ENCODE data around the gene CCR2.
"Not testable (repeated sequence)": the region's sequence is repeated elsewhere in the genome, so short reads cannot be mapped to it uniquely, and the experiment has no call there.

The CCR2 gene

DNA sequence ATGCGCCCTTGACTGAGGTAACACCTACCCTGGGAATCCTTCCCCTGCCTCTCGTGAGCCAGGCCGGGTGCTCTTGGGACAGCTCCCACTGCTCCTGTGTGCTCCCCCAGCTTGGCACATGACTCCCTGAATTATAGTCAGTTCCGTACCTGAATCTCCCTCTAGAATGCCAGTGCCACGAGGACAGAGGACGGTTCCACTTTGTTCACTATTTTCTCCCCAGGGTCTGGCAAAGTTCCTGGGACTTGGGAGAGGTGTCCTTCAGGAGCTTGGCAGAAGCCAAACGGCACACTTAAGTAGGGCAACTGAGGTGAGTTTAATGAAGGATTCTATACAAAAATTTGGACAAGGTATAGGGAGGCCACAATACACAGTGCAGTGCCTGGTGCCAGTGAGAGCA is 43.2 kb downstream of the CCR2 start:
- H3K9me3 ChIP-seq (ENCODE audit: control insufficient read depth in 1 of 2, low read length in 2 of 2), result no peaks in the 10 kb centered on the region
- no peak overlapping the region for H3K4me3 ChIP-seq (ENCODE audit: low read depth in 1 of 2, low read length in 2 of 2)
- H3K27me3 ChIP-seq (ENCODE audit: low read depth, low read length), result no peaks in the 10 kb centered on the region
- no peaks in the 10 kb centered on the region for H3K36me3 ChIP-seq (ENCODE audit: control insufficient read depth in 1 of 2, insufficient read depth in 2 of 2, low read length in 2 of 2)
- H3K4me1 ChIP-seq (ENCODE audit: control insufficient read depth in 1 of 2, insufficient read depth in 2 of 2, low read length in 2 of 2), result no peaks in the 10 kb centered on the region
- H3K27ac ChIP-seq (ENCODE audit: low read length), result no peak overlapping the region

DNA sequence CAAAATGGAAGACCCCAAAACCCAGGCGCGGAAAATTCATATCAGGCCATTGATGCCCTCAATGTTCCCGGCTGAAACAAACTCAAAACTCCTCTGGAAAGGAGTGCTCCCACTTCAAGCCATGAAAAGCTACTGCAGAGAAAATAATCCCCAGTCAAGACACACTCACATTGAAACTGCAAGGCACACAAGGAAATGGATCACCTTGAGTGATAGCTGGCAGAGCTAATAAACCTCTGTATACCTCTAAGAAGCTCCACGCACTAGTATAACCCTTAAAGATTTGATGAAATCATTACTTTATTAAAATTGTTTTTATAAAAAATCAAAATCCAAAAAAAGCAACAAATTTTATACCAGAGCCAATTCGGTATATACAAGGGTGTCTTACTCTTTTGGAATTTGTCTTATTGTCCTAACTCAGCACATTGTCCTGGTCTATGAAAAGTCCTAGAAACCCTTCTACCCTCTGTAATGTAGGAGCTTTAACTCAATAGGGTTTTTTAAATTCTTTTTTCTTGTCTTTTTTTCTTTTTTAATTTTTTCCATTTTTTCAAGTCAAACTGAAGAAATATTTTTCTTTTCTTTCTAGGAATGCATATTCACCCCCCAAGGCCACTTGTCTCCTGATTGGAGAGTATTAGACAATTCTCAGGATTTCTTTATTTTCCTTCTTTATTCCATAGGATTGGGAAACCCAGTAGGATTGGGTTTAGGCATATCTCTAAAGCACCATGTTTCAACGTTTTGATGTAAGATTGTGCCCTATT is 44.5 kb downstream of the CCR2 start:
- no peaks in the 10 kb centered on the region for H3K27me3 ChIP-seq (ENCODE audit: low read depth, low read length)
- H3K4me1 ChIP-seq (ENCODE audit: control insufficient read depth in 1 of 2, insufficient read depth in 2 of 2, low read length in 2 of 2), result no peaks in the 10 kb centered on the region

DNA sequence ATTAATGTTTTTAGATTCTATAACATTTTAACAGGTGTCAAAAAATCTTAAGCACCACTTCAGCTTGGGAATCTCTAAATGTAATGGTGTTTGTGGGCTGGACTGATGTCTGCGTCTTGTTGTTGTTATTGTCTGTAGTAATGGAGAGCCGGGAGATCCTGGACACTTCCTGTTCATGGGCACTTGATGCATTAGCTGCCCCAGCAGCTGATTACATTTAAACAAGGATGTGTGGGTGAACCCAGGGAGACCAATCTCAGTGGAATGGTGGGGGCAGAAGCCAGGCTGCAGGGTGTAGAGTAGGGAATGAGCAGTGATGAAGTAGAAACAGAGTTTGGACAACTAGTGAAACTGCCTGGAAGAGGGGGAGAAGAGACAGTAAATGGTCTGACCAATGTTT is 45.2 kb downstream of the CCR2 start:
- H3K4me3 ChIP-seq (ENCODE audit: low read depth in 1 of 2, low read length in 2 of 2), result no peak overlapping the region
- H3K9me3 ChIP-seq (ENCODE audit: control insufficient read depth in 1 of 2, low read length in 2 of 2), result no peaks in the 10 kb centered on the region
- no peaks in the 10 kb centered on the region for H3K4me1 ChIP-seq (ENCODE audit: control insufficient read depth in 1 of 2, insufficient read depth in 2 of 2, low read length in 2 of 2)
- no peaks in the 10 kb centered on the region for H3K27me3 ChIP-seq (ENCODE audit: low read depth, low read length)
- H3K36me3 ChIP-seq (ENCODE audit: control insufficient read depth in 1 of 2, insufficient read depth in 2 of 2, low read length in 2 of 2), result no peaks in the 10 kb centered on the region
- H3K27ac ChIP-seq (ENCODE audit: low read length), result no peak overlapping the region

More for the DNA sequence above, 44.5 kb downstream of the CCR2 start:
- Histone ChIP-seq H3K36me3 (ENCODE audit: control insufficient read depth in 1 of 2, insufficient read depth in 2 of 2, low read length in 2 of 2) (no peaks in the 10 kb centered on the region), H3K9me3 (ENCODE audit: control insufficient read depth in 1 of 2, low read length in 2 of 2) (no peaks in the 10 kb centered on the region), H3K27ac (ENCODE audit: low read length) (no peak overlapping the region), H3K4me3 (ENCODE audit: low read depth in 1 of 2, low read length in 2 of 2) (no peak overlapping the region)

DNA sequence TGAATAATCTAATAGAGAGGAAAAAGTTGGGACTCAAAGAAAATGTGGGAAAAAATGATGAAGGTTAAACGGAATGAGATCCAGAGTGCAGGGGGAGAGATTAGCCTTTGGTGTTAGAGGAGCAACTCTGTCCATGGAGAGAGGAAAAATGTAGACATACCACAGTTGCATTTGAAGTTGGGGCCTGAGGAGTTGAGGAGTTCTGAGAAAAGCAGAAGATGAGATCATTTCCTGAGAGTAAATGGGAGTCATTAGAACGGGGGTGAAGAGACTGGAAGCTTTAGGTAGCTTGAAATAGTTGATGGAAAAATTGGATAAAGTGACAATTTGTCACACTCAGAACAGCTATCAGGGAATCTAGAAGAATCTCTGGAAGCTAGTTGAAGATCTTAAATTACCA is 45.6 kb downstream of the CCR2 start:
- Histone ChIP-seq H3K9me3 (ENCODE audit: control insufficient read depth in 1 of 2, low read length in 2 of 2) (no peaks in the 10 kb centered on the region), H3K36me3 (ENCODE audit: control insufficient read depth in 1 of 2, insufficient read depth in 2 of 2, low read length in 2 of 2) (no peaks in the 10 kb centered on the region), H3K27ac (ENCODE audit: low read length) (no peak overlapping the region), H3K4me1 (ENCODE audit: control insufficient read depth in 1 of 2, insufficient read depth in 2 of 2, low read length in 2 of 2) (no peaks in the 10 kb centered on the region), H3K27me3 (ENCODE audit: low read depth, low read length) (no peaks in the 10 kb centered on the region), H3K4me3 (ENCODE audit: low read depth in 1 of 2, low read length in 2 of 2) (no peak overlapping the region)

DNA sequence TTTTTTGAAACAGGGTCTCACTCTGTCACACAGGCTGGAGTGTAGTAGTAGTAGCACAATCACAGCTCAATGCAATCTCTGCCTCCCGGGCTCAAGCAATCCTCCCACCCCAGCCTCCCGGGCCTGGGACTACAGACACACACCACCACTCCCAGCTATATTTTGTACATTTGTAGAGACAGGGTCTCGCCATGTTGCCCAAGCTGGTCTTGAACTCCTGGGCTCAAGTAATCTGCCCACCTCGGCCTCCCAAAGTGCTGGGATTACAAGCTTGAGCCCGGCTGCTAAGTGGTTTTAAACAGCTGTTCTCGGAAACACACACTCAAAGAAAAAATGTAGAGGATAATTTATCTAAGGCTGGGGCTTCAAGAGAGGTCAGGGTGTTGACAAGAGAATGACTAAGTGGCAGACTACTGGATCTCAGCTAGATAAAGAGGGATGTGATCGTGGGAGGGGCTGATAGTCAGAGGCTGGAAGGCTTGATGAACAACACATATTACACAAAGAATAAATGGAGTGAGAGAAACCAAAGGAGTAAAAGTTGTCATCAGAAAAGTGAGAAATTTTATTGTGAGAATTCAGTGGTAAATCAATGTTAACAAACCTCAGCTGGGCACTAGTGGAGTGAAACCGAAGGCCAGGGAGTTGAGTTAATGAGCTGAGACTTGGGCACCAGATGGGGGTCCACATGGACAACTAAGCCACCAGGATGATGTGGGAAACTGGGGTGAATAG is 46.3 kb downstream of the CCR2 start:
- H3K4me1 ChIP-seq (ENCODE audit: control insufficient read depth in 1 of 2, insufficient read depth in 2 of 2, low read length in 2 of 2), result no peaks in the 10 kb centered on the region
- H3K36me3 ChIP-seq (ENCODE audit: control insufficient read depth in 1 of 2, insufficient read depth in 2 of 2, low read length in 2 of 2), result no peaks in the 10 kb centered on the region
- no peaks in the 10 kb centered on the region for H3K27me3 ChIP-seq (ENCODE audit: low read depth, low read length)
- no peaks in the 10 kb centered on the region for H3K9me3 ChIP-seq (ENCODE audit: control insufficient read depth in 1 of 2, low read length in 2 of 2)
- no peak overlapping the region for H3K4me3 ChIP-seq (ENCODE audit: low read depth in 1 of 2, low read length in 2 of 2)
- no peak overlapping the region for H3K27ac ChIP-seq (ENCODE audit: low read length)

DNA sequence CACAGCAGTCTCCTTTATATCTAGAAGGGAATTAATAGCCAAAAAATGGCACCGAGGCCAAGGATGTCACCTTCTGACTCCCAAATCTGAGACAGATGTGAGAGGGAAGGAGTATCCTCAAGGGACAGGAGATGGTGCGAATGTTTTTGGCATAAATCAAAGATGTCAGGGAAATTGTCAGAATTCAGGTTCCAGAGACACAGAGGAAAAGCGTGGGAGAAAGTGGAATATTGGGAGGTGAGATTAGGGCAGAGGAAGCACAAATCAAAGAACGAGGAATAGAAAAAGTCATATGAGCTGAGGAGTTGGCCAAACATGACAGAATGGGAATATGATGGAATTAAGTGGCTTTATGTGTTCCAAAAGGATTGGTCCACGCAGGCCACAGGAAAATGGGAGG is 46.9 kb downstream of the CCR2 start:
- H3K36me3 ChIP-seq (ENCODE audit: control insufficient read depth in 1 of 2, insufficient read depth in 2 of 2, low read length in 2 of 2), result no peaks in the 10 kb centered on the region
- no peak overlapping the region for H3K4me3 ChIP-seq (ENCODE audit: low read depth in 1 of 2, low read length in 2 of 2)
- no peaks in the 10 kb centered on the region for H3K27me3 ChIP-seq (ENCODE audit: low read depth, low read length)
- no peaks in the 10 kb centered on the region for H3K4me1 ChIP-seq (ENCODE audit: control insufficient read depth in 1 of 2, insufficient read depth in 2 of 2, low read length in 2 of 2)
- H3K9me3 ChIP-seq (ENCODE audit: control insufficient read depth in 1 of 2, low read length in 2 of 2), result no peaks in the 10 kb centered on the region
- no peak overlapping the region for H3K27ac ChIP-seq (ENCODE audit: low read length)

DNA sequence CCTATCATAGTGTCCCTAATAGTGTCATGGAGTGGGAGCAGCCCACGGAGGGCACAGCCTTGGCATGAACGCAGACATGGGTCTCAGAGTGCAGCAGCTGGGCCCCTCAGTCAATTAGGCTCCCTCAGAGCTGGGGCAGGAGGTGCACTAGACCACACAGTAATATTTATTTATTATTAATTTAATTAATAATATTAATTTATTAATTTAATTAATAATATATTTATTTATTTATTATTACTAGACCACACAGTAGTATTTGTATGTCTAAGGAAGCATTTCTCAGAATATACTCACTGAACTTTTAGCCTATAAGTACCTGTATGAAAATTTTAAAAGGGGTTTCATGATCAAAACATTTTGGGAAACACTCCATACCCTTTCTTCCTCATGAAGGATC is 47.7 kb downstream of the CCR2 start:
- H3K27me3 ChIP-seq (ENCODE audit: low read depth, low read length), result no peaks in the 10 kb centered on the region
- no peak overlapping the region for H3K4me3 ChIP-seq (ENCODE audit: low read depth in 1 of 2, low read length in 2 of 2)
- no peaks in the 10 kb centered on the region for H3K36me3 ChIP-seq (ENCODE audit: control insufficient read depth in 1 of 2, insufficient read depth in 2 of 2, low read length in 2 of 2)
- no peak overlapping the region for H3K27ac ChIP-seq (ENCODE audit: low read length)
- no peaks in the 10 kb centered on the region for H3K9me3 ChIP-seq (ENCODE audit: control insufficient read depth in 1 of 2, low read length in 2 of 2)
- peaks cover 0 to 4% of the 10 kb centered on the region in 2 donors for H3K4me1 ChIP-seq (ENCODE audit: control insufficient read depth in 1 of 2, insufficient read depth in 2 of 2, low read length in 2 of 2)

DNA sequence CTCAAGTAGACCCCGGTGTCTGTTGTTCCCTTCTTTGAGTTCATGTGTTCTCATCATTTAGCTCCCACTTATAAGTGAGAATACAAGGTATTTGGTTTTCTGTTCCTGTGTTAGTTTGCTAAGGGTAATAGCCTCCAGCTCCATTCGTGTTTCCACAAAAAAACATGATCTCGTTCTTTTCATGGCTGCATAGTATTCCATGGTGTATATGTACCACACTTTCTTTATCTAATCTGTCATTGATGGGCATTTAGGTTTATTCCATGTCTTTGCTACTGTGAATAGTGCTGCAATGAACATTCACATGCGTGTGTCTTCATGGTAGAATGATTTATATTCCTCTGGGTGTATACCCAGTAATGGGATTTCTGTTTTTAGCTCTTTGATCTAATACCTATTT is 49.0 kb downstream of the CCR2 start:
- not testable (repeated sequence) for H3K4me1 ChIP-seq (ENCODE audit: control insufficient read depth in 1 of 2, insufficient read depth in 2 of 2, low read length in 2 of 2); H3K36me3 ChIP-seq (ENCODE audit: control insufficient read depth in 1 of 2, insufficient read depth in 2 of 2, low read length in 2 of 2); H3K27me3 ChIP-seq (ENCODE audit: low read depth, low read length); H3K4me3 ChIP-seq (ENCODE audit: low read depth in 1 of 2, low read length in 2 of 2); H3K9me3 ChIP-seq (ENCODE audit: control insufficient read depth in 1 of 2, low read length in 2 of 2); H3K27ac ChIP-seq (ENCODE audit: low read length)

DNA sequence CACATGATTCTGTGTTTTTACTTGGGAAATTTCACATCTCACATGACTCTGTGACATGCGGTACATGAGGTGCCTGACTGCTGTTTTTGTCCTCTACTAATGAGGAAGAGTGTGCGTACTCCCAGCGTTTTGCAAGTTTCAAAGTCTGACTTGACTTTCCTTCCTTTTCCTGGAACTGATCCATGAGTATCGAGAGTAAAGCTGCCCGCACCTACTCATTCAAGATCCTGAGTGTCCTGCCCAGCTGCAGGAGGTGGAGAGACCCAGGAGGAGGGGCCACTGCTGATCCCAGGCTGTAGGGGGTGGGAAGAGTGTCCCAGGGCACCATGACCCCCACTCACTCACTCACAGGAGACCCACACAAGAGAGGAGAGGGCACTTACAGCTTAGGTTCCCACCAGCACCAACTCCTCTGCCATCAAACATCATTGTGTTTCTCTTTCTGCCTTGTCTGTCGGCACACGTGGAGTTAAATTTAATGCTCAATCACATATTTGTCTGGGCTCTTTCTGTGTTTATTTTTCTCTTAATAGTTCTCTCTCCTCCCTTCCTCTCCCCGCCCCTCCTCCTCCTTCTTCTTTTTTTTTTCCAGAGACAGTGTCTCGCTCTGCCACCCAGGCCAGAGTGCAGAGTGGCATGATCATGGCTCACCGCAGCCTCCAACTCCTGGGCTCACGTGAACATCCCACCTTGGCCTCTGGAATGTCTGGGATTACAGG is 51.5 kb downstream of the CCR2 start:
- peaks cover 0 to 8% of the 10 kb centered on the region in 2 donors for H3K4me1 ChIP-seq (ENCODE audit: control insufficient read depth in 1 of 2, insufficient read depth in 2 of 2, low read length in 2 of 2)
- no peaks in the 10 kb centered on the region for H3K9me3 ChIP-seq (ENCODE audit: control insufficient read depth in 1 of 2, low read length in 2 of 2)
- H3K4me3 ChIP-seq (ENCODE audit: low read depth in 1 of 2, low read length in 2 of 2), result no peak overlapping the region
- no peaks in the 10 kb centered on the region for H3K36me3 ChIP-seq (ENCODE audit: control insufficient read depth in 1 of 2, insufficient read depth in 2 of 2, low read length in 2 of 2)
- H3K27ac ChIP-seq (ENCODE audit: low read length), result peak overlapping the region; percentile 90
- no peaks in the 10 kb centered on the region for H3K27me3 ChIP-seq (ENCODE audit: low read depth, low read length)

DNA sequence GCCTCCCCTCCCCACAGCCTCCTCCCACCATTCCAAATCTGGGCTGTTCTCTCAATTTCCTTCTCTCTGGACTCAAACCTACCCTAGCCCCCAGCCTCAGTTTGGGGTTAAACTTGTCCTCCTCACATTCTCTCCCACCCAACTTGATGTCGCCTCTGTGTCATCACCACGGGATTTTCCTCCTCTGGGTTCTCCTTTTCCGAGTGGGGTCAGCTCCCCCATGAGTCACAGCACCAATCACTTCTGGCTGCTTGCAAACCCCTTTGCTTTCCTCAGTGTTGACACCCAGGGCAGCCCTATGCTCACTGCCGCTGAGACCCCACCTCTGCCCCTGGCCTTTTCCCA is 52.5 kb downstream of the CCR2 start:
- Histone ChIP-seq H3K9me3 (ENCODE audit: control insufficient read depth in 1 of 2, low read length in 2 of 2) (no peaks in the 10 kb centered on the region), H3K4me1 (ENCODE audit: control insufficient read depth in 1 of 2, insufficient read depth in 2 of 2, low read length in 2 of 2) (peaks cover 0 to 8% of the 10 kb centered on the region in 2 donors), H3K27ac (ENCODE audit: low read length) (peak overlapping the region; percentile 90), H3K36me3 (ENCODE audit: control insufficient read depth in 1 of 2, insufficient read depth in 2 of 2, low read length in 2 of 2) (no peaks in the 10 kb centered on the region), H3K4me3 (ENCODE audit: low read depth in 1 of 2, low read length in 2 of 2) (no peak overlapping the region), H3K27me3 (ENCODE audit: low read depth, low read length) (no peaks in the 10 kb centered on the region)

DNA sequence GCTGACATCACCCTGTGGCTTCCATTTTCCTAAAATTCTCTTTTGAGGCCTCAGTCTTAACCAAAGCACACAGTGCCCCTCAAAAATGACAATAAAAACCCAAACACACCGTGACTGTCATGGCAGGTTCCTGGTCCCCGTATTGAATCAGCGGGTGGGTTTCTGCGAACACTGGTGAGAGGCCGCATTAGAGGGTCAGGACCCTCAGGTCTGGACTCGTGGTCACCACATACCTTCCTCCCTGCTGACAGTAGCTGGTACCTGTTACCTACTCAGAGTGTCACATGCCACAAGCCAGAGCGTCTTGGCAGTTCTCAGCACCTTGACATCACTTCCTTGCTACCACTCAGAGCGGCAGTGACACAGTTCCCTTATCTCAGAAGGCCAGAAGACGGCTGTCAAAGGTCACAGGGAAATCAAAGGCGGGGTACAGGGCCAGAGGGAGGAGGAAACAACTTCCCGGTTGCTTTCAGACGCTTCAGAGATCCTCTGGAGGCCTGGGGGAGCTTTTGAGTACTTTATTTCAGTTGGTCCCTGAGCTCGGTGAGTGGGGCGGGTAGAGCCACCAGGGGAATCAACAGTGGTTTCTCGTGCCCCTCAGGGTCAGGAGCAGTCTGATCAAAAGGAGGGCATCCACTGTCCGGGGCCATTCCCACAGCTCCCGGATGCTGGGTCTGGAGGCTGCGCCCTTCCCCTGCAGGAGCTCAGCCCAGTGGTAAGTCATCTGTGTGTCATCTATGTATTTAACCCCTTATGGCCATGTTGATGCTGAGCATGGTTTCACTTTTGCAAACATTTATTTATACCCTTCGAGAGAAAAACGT is 53.1 kb downstream of the CCR2 start, which contains the start of the genes CCR5AS and CCRL2:
Gene CCR5AS (minus strand): TSS at position 279 of the 824 bp plus-strand sequence.
Gene CCRL2 (plus strand): TSS at position 472 of the 824 bp plus-strand sequence. CDS start 821 bp downstream, outside the sequence.
- H3K4me1 ChIP-seq (ENCODE audit: control insufficient read depth in 1 of 2, insufficient read depth in 2 of 2, low read length in 2 of 2), result peaks cover 0 to 8% of the 10 kb centered on the region in 2 donors
- H3K9me3 ChIP-seq (ENCODE audit: control insufficient read depth in 1 of 2, low read length in 2 of 2), result no peaks in the 10 kb centered on the region
- H3K4me3 ChIP-seq (ENCODE audit: low read depth in 1 of 2, low read length in 2 of 2), result peak within 1 kb of the TSS; percentile 19 to 61
- H3K27ac ChIP-seq (ENCODE audit: low read length), result peak within 1 kb of the TSS; percentile 90
- no peaks in the 10 kb centered on the region for H3K36me3 ChIP-seq (ENCODE audit: control insufficient read depth in 1 of 2, insufficient read depth in 2 of 2, low read length in 2 of 2)
- no peaks in the 10 kb centered on the region for H3K27me3 ChIP-seq (ENCODE audit: low read depth, low read length)

All from muscle layer of duodenum (tissue), 2 donors.